MM.1S (cell line): Measurements from ENCODE around the gene CKLF.

Experiments used
- CTCF ChIP-seq: fragments of 300-600 bp; sonication (generic); IDR thresholded peaks from 2 replicates; pipeline ENCODE4 v1.5.1; 2016; ENCODE audit warnings: antibody characterized with exemption, low read length, mixed read lengths
- EZH2 ChIP-seq: fragments of 300-600 bp; sonication (generic); optimal IDR thresholded peaks from 2 replicates; pipeline ENCODE3; 2017; ENCODE audit warnings: low read depth, mild to moderate bottlenecking, antibody characterized with exemption, low read length, mixed read lengths

- TF ChIP-seq CTCF = no peak
- TF ChIP-seq EZH2 = no peak
Measured at GRCh38 chr16:66538910-66539309, 13.5 kb upstream of the CKLF start.
